EH (cell line): ENCODE measurements around the gene MYOG.
A peak's percentile ranks its signal among the peaks of the same experiment; 100 is the strongest.

Experiments used
- DNase-seq: peaks from one replicate; pipeline ENCODE4 v3.0.0-alpha.2; 2015; ENCODE audit warnings: low read depth

MYOG gene

GRCh38 chr1:203117611-203118575 is 32.1 kb upstream of the MYOG start:
- DNase-seq: peak; percentile 68

- DNase-seq: no peak
These were observed 30.4 kb upstream of the MYOG start for GRCh38 chr1:203116091-203116820.

GRCh38 chr1:203114202-203114601 is 28.4 kb upstream of the MYOG start:
- no peak for DNase-seq

GRCh38 chr1:203113308-203113707 is 27.5 kb upstream of the MYOG start:
- no peak for DNase-seq

- DNase-seq: no peak
These were observed 26.7 kb upstream of the MYOG start for GRCh38 chr1:203112475-203112874.

- peak; percentile 49 for DNase-seq
These were observed 19.1 kb upstream of the MYOG start for GRCh38 chr1:203104789-203105390.

GRCh38 chr1:203103829-203104495 is 18.1 kb upstream of the MYOG start:
- DNase-seq: no peak

GRCh38 chr1:203103216-203103615 is 17.4 kb upstream of the MYOG start:
- DNase-seq: no peak

GRCh38 chr1:203101813-203102634 is 16.2 kb upstream of the MYOG start:
- DNase-seq: no peak

GRCh38 chr1:203100516-203100869 is 14.7 kb upstream of the MYOG start:
- DNase-seq: no peak

- peak; percentile 18 for DNase-seq
These were observed 14.1 kb upstream of the MYOG start for GRCh38 chr1:203099805-203100515.

GRCh38 chr1:203098914-203099520 is 13.2 kb upstream of the MYOG start:
- DNase-seq: peak; percentile 9

- no peak for DNase-seq
These were observed 12.6 kb upstream of the MYOG start for GRCh38 chr1:203098445-203098844.

GRCh38 chr1:203097001-203097400 is 11.2 kb upstream of the MYOG start:
- DNase-seq: no peak

GRCh38 chr1:203096566-203096965 is 10.8 kb upstream of the MYOG start:
- no peak for DNase-seq

- DNase-seq: no peak
These were observed 9.4 kb upstream of the MYOG start for GRCh38 chr1:203095061-203095690.

- peak; percentile 22 for DNase-seq
These were observed 8.1 kb upstream of the MYOG start for GRCh38 chr1:203093754-203094410.

- no peak for DNase-seq
These were observed 6.0 kb upstream of the MYOG start for GRCh38 chr1:203091761-203092330.

GRCh38 chr1:203091199-203091477 is 5.3 kb upstream of the MYOG start:
- no peak for DNase-seq
